Measurements from ENCODE around the gene HTRA3.
"Not testable (repeated sequence)": the region's sequence is repeated elsewhere in the genome, so short reads cannot be mapped to it uniquely, and the experiment has no call there.

HTRA3 gene

DNA sequence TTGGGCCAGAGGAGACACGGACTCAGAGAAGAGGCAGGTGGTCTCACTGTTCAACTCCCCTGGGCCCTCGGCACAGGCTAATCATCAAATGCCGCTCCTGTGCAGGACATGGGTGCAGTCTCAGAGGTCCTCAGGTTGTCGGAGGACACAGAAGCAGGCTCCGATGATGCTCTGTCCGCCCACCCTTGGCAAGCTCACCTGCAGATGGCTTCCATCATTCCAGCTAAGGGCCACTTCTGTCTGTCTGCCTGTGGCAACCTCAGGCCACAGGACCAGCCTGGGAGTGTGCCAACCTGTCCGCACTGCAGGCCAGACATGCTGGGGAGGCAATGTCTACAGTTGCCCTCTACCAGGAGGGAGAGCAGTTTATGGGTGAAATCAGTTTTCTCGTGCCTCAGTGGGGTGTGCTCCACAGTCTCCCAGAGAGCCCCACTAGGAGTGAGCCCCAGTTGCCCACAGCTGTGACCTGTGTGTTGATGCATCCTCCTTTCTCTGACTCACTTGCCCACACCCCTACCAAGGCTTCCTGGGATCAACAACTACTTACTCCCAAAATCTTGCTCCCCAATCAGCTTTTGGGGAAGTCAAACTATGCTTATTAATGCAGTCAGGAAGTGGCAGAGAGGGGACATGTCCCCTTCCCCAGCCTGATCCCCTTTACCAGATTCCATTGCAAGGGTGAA lies 55.9 kb downstream of the HTRA3 start:
- no peak for DNase-seq (ENCODE audit: low read depth in 2 of 2)

GRCh38 chr4:8326206-8326605 lies 56.7 kb downstream of the HTRA3 start:
- no peak for DNase-seq (ENCODE audit: low read depth in 2 of 2)

- DNase-seq (ENCODE audit: low read depth in 2 of 2): no peak
These were observed 58.9 kb downstream of the HTRA3 start for GRCh38 chr4:8328456-8328855.

GRCh38 chr4:8328866-8329559 lies 59.5 kb downstream of the HTRA3 start:
- no peak for DNase-seq (ENCODE audit: low read depth in 2 of 2)

- no peak for DNase-seq (ENCODE audit: low read depth in 2 of 2)
These were observed 60.0 kb downstream of the HTRA3 start for GRCh38 chr4:8329560-8329858.

DNA sequence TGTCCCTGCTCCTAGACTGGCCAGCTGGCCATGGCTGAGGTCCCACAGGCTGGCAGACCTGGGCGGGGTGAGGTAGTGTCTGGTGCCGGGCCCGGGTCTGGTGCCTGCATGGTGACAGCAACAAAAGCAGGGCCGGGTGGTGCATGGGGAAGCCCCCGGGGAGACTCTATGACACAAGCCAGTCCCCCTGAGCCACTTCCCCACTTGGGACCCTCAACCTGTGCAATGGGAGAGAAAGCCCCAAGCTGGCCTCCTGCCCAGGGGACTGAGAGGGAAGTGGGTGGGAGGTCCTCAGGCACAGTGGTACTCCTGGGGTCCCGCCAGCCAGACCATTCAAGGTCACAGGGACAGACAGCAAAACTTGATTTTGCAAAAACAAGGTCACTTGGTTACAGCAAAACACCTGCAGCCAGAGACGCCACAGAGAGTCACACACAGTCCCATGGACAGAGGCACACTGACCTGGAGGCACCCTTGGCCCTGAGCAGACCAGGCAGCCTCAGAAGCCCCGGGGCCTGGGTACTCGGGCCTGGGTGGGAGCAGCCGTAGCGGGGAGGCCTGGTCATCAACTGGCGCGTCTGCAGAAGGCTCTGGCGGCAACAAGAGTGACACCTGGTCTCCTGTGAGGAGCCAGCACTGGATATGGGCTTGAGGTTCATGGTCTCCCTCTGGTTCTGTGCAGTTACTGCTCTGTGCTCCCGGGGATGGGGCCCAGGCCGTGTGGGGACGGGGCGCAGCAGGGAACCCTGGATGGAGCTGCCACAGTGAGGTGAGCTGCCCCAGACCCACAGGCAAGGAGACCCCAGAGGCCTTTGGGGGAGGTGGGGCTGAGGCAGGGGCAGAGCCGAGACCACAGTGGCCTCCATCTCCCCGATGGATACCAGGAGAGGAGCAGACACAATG lies 60.6 kb downstream of the HTRA3 start:
- no peak for DNase-seq (ENCODE audit: low read depth in 2 of 2)

- DNase-seq (ENCODE audit: low read depth in 2 of 2): no peak
These were observed 61.4 kb downstream of the HTRA3 start for GRCh38 chr4:8330821-8331574.

DNA sequence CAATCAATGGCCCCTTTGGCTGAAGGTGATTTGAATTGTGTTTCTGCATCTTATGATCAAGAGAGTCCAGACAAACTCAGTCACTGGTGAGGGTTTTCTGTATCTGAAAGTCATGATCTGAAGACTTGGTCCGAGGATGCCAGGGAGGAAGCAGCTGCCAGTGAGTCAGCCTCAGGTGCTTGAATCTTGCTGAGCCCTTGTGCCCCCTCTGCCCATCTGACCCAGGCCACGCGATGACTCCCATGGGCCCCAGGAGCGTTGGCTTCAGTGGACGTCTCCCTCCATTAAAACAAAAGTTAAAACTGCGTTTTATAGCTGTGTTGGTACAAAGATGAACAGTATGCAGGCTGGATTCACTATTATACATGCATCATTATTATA lies 62.0 kb downstream of the HTRA3 start:
- no peak for DNase-seq (ENCODE audit: low read depth in 2 of 2)

DNA sequence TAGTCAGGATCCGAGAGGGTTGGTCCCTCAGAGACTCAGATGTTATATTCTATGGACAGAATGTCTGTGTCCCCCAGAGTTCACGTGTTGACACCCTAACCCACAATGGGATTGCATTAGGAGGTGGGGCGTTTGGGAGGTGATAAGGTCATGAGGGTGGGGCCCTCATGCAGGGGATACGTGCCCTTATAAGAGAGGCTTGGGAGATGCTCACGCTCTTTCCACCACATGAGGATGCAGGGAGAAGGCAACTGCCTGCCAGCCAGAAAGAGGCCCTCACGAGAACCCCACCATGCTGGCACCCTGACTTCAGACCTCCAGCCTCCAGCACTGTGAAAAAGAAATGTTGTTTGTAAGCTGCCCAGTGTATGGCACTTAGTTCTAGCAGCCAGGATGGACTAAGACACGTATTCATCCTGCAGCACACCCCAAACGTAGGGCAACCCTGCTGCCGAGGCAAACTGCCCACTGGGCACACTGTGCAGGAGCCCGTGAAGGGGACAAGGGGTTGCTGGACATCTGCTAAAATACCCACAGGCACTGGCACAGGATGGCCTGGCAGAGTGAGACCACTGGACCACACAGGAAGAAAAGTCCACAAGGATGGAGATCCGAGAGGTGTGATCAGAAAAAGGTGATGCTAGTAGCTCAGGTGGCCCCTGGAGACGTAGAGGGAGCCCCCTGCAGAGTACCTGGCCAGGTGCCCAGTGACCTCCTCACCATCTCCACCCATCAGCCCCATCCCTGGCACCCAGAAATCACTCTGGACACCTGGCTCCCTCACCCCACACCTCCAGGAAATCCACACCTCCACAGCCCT lies 62.7 kb downstream of the HTRA3 start:
- no peak for DNase-seq (ENCODE audit: low read depth in 2 of 2)

DNA sequence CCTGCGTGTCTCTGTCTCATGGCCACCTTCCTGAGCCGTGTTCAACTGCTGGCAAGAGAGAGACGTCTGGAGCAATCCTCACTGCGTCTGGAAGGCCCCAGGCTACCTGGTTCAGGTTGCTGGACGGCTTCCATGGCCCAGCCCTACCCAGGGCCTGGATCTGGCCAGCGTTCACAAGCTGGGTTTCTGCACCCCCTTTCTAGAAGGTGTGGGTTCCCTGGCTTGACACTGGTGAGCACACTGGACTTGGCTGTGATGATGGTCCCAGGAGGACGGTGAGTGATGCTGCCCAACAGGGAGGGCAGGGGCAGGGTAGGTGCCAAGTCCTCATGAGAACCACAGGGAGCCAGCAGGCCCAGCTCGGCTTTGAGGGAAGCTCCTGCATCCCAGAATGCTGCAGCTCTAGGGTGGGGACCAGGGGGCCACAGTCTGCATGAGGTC lies 63.4 kb downstream of the HTRA3 start:
- no peak for DNase-seq (ENCODE audit: low read depth in 2 of 2)

DNA sequence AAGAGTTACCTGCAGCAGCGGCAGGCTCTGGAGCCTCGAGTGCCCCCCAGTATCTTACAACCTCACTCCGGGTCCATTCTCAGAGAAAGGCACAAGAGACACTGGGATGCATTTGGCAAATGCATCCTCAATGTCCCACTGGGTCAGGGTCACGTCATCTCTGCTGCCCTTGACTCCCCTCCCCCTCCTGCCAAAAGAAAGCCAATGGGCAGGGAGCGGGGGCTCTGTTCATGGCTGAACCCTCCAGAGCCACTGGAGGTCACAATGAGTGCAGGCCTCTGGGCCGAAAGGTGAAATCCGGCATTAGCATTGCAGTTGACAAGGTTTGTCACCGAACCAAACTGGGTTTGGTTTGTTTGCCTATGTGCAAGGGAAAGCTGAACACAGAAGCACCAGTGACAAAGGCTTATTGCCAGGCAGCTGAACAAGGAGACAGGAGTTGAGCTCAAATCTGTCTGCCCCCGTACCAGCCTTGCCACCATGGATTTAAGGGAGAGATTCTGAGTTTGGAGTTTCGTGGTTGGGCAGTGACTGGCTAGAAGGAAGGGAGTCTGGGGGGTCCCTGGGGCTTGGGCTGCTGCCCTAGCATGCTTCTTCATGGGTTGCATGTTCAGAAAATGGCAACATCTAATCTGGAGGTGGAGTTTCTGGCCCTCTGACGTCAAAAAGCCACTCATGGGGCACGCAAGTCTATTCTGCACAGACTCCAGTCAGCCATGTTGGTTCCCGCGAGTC lies 64.3 kb downstream of the HTRA3 start:
- no peak for DNase-seq (ENCODE audit: low read depth in 2 of 2)

DNA sequence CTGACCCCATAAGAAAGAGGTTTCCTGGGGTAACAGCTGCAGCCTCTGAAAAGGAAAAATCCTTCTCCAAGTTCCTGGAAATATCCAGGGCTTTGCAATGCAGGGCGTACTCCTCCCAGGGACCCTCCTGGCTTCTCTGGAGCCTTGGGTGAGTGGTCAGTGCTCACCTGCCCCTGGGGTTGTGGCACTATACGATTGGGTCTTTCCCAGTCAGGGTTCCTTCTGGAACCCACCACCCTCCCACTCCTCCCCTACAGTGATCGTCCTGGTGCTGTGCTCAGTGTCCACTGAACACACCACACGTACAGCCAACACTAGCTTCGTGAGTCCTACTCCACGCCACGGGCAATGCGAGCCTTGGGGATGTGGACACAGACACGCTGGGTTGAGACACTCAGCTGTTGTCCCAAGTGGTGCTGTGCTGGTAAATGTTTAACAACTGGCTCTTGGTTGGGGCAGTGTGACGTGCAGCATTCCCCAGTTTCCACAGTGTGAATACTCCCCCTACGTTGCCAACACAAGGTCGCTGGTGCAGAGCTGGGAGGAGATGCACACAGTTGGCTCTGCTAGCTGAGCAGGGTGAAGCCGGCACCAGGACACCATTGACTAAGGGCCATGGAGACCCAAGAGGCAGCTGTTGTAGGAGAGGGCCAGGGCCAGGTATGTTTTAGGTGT lies 65.4 kb downstream of the HTRA3 start:
- DNase-seq (ENCODE audit: low read depth in 2 of 2): no peak

DNA sequence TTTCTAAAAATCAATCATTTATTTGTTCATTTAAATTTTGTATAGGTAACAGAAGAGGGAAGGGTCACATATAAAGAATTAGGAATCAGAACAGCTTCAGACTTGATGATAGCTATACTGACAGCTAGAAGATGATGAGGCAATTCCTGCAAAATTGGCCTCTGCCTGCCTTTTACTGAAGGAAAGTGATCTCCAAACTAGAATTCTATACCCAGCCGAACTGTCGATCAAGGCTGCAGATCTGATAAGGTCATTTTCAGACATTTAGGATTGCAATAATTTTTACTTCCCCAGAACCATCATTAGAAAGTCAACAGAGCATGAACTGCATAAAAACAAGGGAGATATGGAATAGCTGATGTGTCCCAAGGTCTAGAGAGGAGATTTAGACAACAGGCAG lies 66.3 kb downstream of the HTRA3 start:
- no peak for DNase-seq (ENCODE audit: low read depth in 2 of 2)

- DNase-seq (ENCODE audit: low read depth in 2 of 2): no peak
These were observed 67.0 kb downstream of the HTRA3 start for GRCh38 chr4:8336412-8337075.

DNA sequence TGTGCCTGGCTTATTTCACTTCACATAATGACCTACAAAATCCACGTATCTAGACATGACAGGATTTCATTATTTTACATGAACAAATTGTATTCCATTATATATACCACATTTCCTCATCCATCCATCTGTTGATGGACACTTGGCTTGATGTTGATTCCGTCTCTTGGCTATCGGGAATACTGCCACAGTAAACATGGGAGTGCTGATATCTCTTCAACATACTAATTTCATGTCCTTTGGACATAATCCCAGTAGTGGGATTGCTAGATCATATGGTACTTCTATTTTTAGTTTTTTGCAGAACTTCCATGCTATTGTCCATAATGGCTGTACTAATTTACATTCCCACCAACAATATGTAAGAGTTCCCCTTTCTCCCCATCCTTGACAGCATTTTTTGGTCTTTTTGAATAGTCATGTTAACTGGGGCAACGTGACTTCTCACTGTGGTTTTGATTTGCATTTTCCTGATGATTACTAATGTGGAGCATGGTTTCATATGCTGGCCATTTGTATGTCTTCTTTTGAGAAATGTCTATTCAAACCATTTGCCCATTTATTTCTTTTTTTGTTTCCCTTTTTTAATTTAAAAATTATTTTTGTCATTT lies 68.9 kb downstream of the HTRA3 start:
- DNase-seq (ENCODE audit: low read depth in 2 of 2): no peak

DNA sequence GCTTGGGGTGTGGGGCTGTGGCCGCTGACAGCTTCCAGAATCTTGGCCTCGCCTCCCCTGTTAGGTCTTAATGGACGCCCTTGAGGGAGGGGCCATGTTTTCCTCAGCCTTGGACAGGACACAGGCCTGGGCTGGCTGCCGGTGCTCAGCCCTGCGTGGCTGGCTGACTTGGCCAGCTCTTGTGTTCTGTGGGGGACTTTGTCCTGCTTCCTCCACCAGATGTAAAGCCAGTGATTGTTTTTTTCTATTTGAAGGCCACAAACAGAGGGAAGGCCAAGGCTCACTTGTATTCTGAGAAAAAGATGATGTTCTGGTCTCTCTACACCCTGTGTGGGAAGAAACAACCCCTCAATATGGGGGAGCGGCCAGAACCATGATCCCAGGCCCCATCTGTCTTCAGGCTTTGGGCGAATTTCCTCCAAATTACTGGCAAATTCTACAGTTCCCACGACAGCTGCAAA lies 71.3 kb downstream of the HTRA3 start:
- no peak for DNase-seq (ENCODE audit: low read depth in 2 of 2)

DNA sequence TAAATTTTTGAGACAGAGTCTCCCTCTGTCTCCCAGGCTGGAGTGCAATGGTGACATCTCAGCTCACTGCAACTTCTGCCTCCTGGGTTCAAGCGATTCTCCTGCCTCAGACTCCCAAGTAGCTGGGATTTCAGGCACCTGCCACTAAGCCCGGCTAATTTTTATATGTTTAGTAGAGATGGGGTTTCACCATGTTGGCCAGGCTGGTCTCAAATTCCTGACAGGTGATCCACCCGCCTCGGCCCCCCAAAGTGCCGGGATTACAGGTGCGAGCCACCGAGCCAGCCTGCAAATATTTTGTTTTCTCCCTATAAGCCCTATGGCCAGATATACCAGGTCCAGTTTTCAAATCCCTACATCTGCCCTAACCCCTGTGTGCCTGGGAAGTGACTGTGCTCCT lies 71.7 kb downstream of the HTRA3 start:
- not testable (repeated sequence) for DNase-seq (ENCODE audit: low read depth in 2 of 2)

DNA sequence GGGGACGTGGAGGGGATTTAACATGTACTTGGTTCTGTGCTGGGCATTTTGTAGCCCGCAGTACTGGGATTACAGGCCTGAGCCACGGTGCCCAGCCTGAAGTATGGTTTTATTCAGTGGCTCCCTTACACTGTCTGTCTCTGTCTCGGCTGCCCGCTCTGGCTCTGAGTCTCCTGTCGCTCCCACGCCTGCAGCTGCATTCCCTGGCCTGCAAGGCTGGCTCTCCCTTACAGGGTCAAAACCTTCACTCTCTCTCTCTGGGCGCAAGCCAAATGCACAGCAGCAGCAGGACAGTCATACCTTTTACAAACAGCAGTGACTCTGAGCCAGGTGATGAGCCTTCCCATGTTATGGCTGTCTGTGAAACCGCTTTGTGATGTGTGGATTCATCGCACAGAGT lies 72.1 kb downstream of the HTRA3 start:
- DNase-seq (ENCODE audit: low read depth in 2 of 2): no peak

Data from stimulated activated CD8-positive, alpha-beta memory T cell treated with anti-CD3 and anti-CD28 coated beads, Interleukin-7, amount 100 ng/mL, for 4 hours (primary cell).